IMR-90 (cell line): Measurements from ENCODE around the gene RNU6-9.

Source experiments
- CEBPB ChIP-seq: IDR thresholded peaks from 2 replicates; pipeline ENCODE4 v1.6.1; 2012; ENCODE audit warnings: low read depth, low read length, improper control_type of control experiment
- CHD1 ChIP-seq: IDR thresholded peaks from 2 replicates; pipeline ENCODE4 v1.6.1; 2012; ENCODE audit warnings: low read depth, low read length, improper control_type of control experiment
- MAFK ChIP-seq: IDR thresholded peaks from 2 replicates; pipeline ENCODE4 v1.6.1; 2012; ENCODE audit warnings: low read depth, low read length, improper control_type of control experiment
- MAZ ChIP-seq: IDR thresholded peaks from 2 replicates; pipeline ENCODE4 v1.6.1; 2012; ENCODE audit warnings: low read depth, mild to moderate bottlenecking, low read length, improper control_type of control experiment, moderate library complexity, borderline replicate concordance
- MXI1 ChIP-seq: IDR thresholded peaks from 2 replicates; pipeline ENCODE4 v1.6.1; 2012; ENCODE audit warnings: low read depth, mild to moderate bottlenecking, low read length, moderate library complexity, borderline replicate concordance
- POLR2A ChIP-seq: IDR thresholded peaks from 2 replicates; pipeline ENCODE4 v1.6.1; 2012; ENCODE audit warnings: mild to moderate bottlenecking, low read depth, low read length
- TF ChIP-seq, protein P1 (sequence below): conservative IDR thresholded peaks from 2 replicates; pipeline ENCODE4 v1.5.1; 2012; ENCODE audit warnings: mild to moderate bottlenecking, low read depth, low read length, improper control_type of control experiment
- TF ChIP-seq, protein P2 (sequence below): fragments of 150-350 bp; IDR thresholded peaks from 2 replicates; pipeline ENCODE4 v1.6.1; 2017; ENCODE audit warnings: mild to moderate bottlenecking, antibody characterized with exemption, low read length, low read depth
- TF ChIP-seq, protein P3 (sequence below): fragments of 150-350 bp; IDR thresholded peaks from 2 replicates; pipeline ENCODE4 v1.6.1; 2016; ENCODE audit warnings: low read depth, mild to moderate bottlenecking, low read length, moderate library complexity, borderline replicate concordance

DNA sequence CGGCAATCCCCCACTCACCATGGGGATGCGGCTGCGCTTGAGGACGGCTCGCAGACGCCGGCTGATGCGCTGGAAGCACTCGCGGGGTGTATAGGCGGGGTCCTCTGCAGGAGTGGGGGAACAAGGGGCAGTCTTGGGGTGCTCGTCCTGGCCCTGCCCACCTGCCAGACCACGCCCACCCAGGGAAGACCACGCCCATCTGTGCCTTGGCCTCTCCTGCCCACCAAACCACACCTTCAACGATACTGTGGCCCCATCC, 6.7 kb downstream of the RNU6-9 start:
- TF ChIP-seq, protein P1, sequence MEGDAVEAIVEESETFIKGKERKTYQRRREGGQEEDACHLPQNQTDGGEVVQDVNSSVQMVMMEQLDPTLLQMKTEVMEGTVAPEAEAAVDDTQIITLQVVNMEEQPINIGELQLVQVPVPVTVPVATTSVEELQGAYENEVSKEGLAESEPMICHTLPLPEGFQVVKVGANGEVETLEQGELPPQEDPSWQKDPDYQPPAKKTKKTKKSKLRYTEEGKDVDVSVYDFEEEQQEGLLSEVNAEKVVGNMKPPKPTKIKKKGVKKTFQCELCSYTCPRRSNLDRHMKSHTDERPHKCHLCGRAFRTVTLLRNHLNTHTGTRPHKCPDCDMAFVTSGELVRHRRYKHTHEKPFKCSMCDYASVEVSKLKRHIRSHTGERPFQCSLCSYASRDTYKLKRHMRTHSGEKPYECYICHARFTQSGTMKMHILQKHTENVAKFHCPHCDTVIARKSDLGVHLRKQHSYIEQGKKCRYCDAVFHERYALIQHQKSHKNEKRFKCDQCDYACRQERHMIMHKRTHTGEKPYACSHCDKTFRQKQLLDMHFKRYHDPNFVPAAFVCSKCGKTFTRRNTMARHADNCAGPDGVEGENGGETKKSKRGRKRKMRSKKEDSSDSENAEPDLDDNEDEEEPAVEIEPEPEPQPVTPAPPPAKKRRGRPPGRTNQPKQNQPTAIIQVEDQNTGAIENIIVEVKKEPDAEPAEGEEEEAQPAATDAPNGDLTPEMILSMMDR = no peak
- no peak for TF ChIP-seq POLR2A
- no peak for TF ChIP-seq MXI1
- no peak for TF ChIP-seq CHD1
- TF ChIP-seq, protein P2, sequence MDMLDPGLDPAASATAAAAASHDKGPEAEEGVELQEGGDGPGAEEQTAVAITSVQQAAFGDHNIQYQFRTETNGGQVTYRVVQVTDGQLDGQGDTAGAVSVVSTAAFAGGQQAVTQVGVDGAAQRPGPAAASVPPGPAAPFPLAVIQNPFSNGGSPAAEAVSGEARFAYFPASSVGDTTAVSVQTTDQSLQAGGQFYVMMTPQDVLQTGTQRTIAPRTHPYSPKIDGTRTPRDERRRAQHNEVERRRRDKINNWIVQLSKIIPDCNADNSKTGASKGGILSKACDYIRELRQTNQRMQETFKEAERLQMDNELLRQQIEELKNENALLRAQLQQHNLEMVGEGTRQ = no peak
- TF ChIP-seq, protein P3, sequence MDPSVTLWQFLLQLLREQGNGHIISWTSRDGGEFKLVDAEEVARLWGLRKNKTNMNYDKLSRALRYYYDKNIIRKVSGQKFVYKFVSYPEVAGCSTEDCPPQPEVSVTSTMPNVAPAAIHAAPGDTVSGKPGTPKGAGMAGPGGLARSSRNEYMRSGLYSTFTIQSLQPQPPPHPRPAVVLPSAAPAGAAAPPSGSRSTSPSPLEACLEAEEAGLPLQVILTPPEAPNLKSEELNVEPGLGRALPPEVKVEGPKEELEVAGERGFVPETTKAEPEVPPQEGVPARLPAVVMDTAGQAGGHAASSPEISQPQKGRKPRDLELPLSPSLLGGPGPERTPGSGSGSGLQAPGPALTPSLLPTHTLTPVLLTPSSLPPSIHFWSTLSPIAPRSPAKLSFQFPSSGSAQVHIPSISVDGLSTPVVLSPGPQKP = no peak
- no peak for TF ChIP-seq CEBPB
- no peak for TF ChIP-seq MAZ
- no peak for TF ChIP-seq MAFK
